DND-41 (cell line): Measurements from ENCODE around the gene MRO.

ENCODE experiments used
- ATAC-seq: fragments of 200-7000 bp; cut with Tn5 transposase; 3 replicates; pipeline ENCODE4 v1.9.1; 2021; ENCODE audit warnings: low read depth; ENCODE audit not compliant: insufficient read depth
- DNase-seq: peaks from one replicate; pipeline ENCODE4 v3.0.0-alpha.2; 2020
- H2AFZ ChIP-seq: 2 replicates; pipeline ENCODE4 v1.6.0; 2012; ENCODE audit warnings: low read depth, low read length
- H3K27ac ChIP-seq: 2 replicates; pipeline ENCODE4 v1.5.1; 2012; ENCODE audit warnings: low read length, inconsistent platforms
- H3K27me3 ChIP-seq: fragments of 200-600 bp; sonication (generic); 2 replicates; pipeline ENCODE4 v1.6.0; 2012; ENCODE audit warnings: low read length, mild to moderate bottlenecking, inconsistent platforms; ENCODE audit not compliant: insufficient read depth, poor library complexity
- H3K36me3 ChIP-seq: 2 replicates; pipeline ENCODE4 v1.5.1; 2012; ENCODE audit warnings: low read length, inconsistent platforms; ENCODE audit not compliant: insufficient read depth
- H3K4me1 ChIP-seq: 2 replicates; pipeline ENCODE4 v1.5.1; 2012; ENCODE audit warnings: mild to moderate bottlenecking, low read length; ENCODE audit not compliant: insufficient read depth
- H3K4me2 ChIP-seq: 2 replicates; pipeline ENCODE4 v1.6.0; 2012; ENCODE audit warnings: mild to moderate bottlenecking, moderate library complexity, low read length, inconsistent platforms; ENCODE audit not compliant: insufficient read depth
- H3K4me3 ChIP-seq, 2 experiments: fragments of 200-600 bp in 1 of 2; shearing (Covaris generic) in 1 of 2; 2 replicates each; pipeline ENCODE4 v1.5.1; 2012 to 2016; ENCODE audit warnings: inconsistent platforms in 2 of 2, low read length in 2 of 2, mild to moderate bottlenecking in 2 of 2, low read depth in 1 of 2, moderate library complexity in 1 of 2
- H3K79me2 ChIP-seq: 2 replicates; pipeline ENCODE4 v1.6.0; 2012; ENCODE audit warnings: low read length, inconsistent platforms; ENCODE audit not compliant: insufficient read depth
- H3K9ac ChIP-seq: 2 replicates; pipeline ENCODE4 v1.6.0; 2012; ENCODE audit warnings: low read depth, mild to moderate bottlenecking, inconsistent platforms, low read length, moderate library complexity
- H3K9me3 ChIP-seq: 2 replicates; pipeline ENCODE4 v1.5.1; 2012; ENCODE audit warnings: low read length, moderate library complexity, mild to moderate bottlenecking, inconsistent platforms; ENCODE audit not compliant: insufficient read depth, severe bottlenecking
- H4K20me1 ChIP-seq: 2 replicates; pipeline ENCODE4 v1.6.0; 2012; ENCODE audit warnings: low read length; ENCODE audit not compliant: insufficient read depth
- CTCF ChIP-seq: IDR thresholded peaks from 2 replicates; pipeline ENCODE4 v1.5.1; 2012; ENCODE audit warnings: borderline replicate concordance, low read length, moderate library complexity, mild to moderate bottlenecking; ENCODE audit not compliant: poor library complexity, severe bottlenecking; ENCODE audit errors: extremely low read depth
- EZH2 ChIP-seq: IDR thresholded peaks from 3 replicates; pipeline ENCODE4 v1.6.1; 2012; ENCODE audit warnings: borderline replicate concordance, low read depth, mild to moderate bottlenecking, moderate library complexity, low read length, inconsistent platforms; ENCODE audit not compliant: severe bottlenecking

The MRO gene

DNA sequence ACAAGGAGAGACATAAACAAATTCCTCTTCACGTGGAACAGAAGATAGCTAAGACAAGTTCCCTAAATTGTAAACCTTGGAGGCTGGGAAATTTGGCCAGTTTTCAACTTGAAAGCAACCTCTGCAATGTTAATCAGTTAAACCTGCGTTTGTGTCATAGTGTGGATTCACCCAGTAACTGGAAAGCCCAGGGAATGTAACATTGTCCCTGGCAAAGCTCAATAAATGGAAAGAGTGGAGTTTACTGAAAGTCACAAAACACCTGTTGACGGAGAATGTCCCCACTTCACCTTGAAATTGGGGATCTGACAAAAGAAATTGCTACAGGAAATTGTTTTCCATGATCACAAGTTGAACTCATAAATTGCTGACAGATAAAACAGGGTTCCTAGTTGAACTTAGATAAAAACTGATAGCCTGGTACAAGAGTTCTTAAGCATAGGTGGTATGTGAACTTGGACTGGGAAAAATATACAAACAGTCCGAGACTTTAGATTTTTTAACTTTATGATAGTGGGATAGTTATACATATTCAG lies 44.1 kb upstream of the MRO start:
- Histone ChIP-seq H3K36me3 (no peaks in the 10 kb centered on the region), H4K20me1 (no peaks in the 10 kb centered on the region), H3K27ac (no peak overlapping the region), H2AFZ (no peak overlapping the region), H3K9ac (no peak overlapping the region), H3K4me1 (no peaks in the 10 kb centered on the region), H3K27me3 (no peaks in the 10 kb centered on the region), H3K79me2 (no peaks in the 10 kb centered on the region), H3K4me2 (no peak overlapping the region), H3K4me3 (no peak overlapping the region), H3K9me3 (no peaks in the 10 kb centered on the region)
- TF ChIP-seq EZH2 (no peak), CTCF (no peak)
- no peak for ATAC-seq
- DNase-seq = no peak

- Histone ChIP-seq H3K4me3 (no peak overlapping the region), H3K27ac (no peak overlapping the region), H3K27me3 (peaks cover 5% of the 10 kb centered on the region), H3K9me3 (no peaks in the 10 kb centered on the region), H3K4me2 (no peak overlapping the region), H3K4me1 (no peaks in the 10 kb centered on the region), H3K9ac (no peak overlapping the region), H2AFZ (no peak overlapping the region), H4K20me1 (no peaks in the 10 kb centered on the region), H3K36me3 (no peaks in the 10 kb centered on the region), H3K79me2 (no peaks in the 10 kb centered on the region)
- ATAC-seq (no peak), DNase-seq (no peak)
- TF ChIP-seq EZH2 (no peak), CTCF (no peak)
Observed at GRCh38 chr18:50862401-50862800, 42.6 kb upstream of the MRO start.

GRCh38 chr18:50861617-50862016 lies 41.8 kb upstream of the MRO start:
- DNase-seq (no peak), ATAC-seq (no peak)
- no peak overlapping the region for H3K4me2 ChIP-seq
- no peaks in the 10 kb centered on the region for H3K36me3 ChIP-seq
- no peak overlapping the region for H3K4me3 ChIP-seq
- H3K27ac ChIP-seq = no peak overlapping the region
- no peak for TF ChIP-seq CTCF
- TF ChIP-seq EZH2 = no peak
- peaks cover 5% of the 10 kb centered on the region for H3K27me3 ChIP-seq
- no peaks in the 10 kb centered on the region for H4K20me1 ChIP-seq
- no peaks in the 10 kb centered on the region for H3K79me2 ChIP-seq
- H3K9me3 ChIP-seq = no peaks in the 10 kb centered on the region
- H3K9ac ChIP-seq = no peak overlapping the region
- no peak overlapping the region for H2AFZ ChIP-seq
- H3K4me1 ChIP-seq = no peaks in the 10 kb centered on the region
